HCT116 (cell line): ENCODE results near the gene ART3. TPM values are rescaled to one million over a fixed set of nuclear protein-coding genes. Genes with fewer than 3 reads are reported as not detected.

Source experiments
- ATAC-seq: fragments of 200-7000 bp; cut with Tn5 transposase; 2 replicates; pipeline ENCODE4 v1.9.1; 2020; ENCODE audit warnings: mild to moderate bottlenecking, moderate library complexity
- BruUV-seq: library from RNA; stranded (reverse); fragments of 400-500 nt; replicated peaks from 2 replicates; lab custom pipeline; 2021; lab: Mats Ljungman, UMichigan
- CTCF ChIA-PET: fragments of 300-600 bp; sonication (Branson Sonifier 250); formaldehyde crosslinking; loops from one replicate; lab custom pipeline; 2021; ENCODE audit warnings: antibody characterized with exemption; lab: Charles Lee
- POLR2A ChIA-PET: fragments of 300-600, 350-600 bp; sonication (Branson Sonifier 250); formaldehyde crosslinking; loops from one replicate; lab custom pipeline; 2021; ENCODE audit warnings: antibody characterized with exemption; lab: Charles Lee
- RAD21 ChIA-PET, 2 experiments: fragments of 300-600 bp; sonication (Branson Sonifier 250); formaldehyde crosslinking; loops; one replicate each; lab custom pipeline; 2023; ENCODE audit warnings: low total read pairs in 2 of 2; ENCODE audit not compliant: uncharacterized antibody in 2 of 2, unreplicated experiment in 2 of 2, low non-redundant PET in 1 of 2; lab: Charles Lee
- DNase-seq: peaks from one replicate; pipeline ENCODE4 v3.0.0-alpha.2; 2010; ENCODE audit warnings: low read depth, low spot score
- H2AFZ ChIP-seq: fragments of 200-600 bp; shearing (Covaris generic), sonication (generic); 2 replicates; pipeline ENCODE4 v1.6.1; 2017; ENCODE audit warnings: low read depth, mixed run types, mixed read lengths, antibody characterized with exemption, low read length; ENCODE audit not compliant: poor library complexity, severe bottlenecking
- H3K27ac ChIP-seq: 2 replicates; pipeline ENCODE4 v1.5.1; 2012; ENCODE audit warnings: low read depth, low read length
- H3K27me3 ChIP-seq: fragments of 200-600 bp; sonication (generic); 2 replicates; pipeline ENCODE4 v1.6.1; 2016; ENCODE audit warnings: mixed run types, low read length, mixed read lengths; ENCODE audit not compliant: insufficient read depth
- H3K36me3 ChIP-seq, 2 experiments: fragments of 200-500 bp in 1 of 2; fragments of 200-600 bp in 1 of 2; sonication (Bioruptor generic) in 1 of 2; sonication (generic) in 1 of 2; 2 replicates each; pipeline versions ENCODE4 v1.5.1 to v1.6.1; 2014 to 2016; ENCODE audit warnings: low read length in 2 of 2, inconsistent platforms in 1 of 2, mixed read lengths in 1 of 2, mixed run types in 1 of 2; ENCODE audit not compliant: insufficient read depth in 2 of 2, control insufficient read depth in 1 of 2
- H3K4me1 ChIP-seq, 2 experiments: fragments of 200-600 bp in 1 of 2; sonication (generic) in 1 of 2; 2 replicates each; pipeline versions ENCODE4 v1.5.1 to v1.6.1; 2012 to 2017; ENCODE audit warnings: low read length in 2 of 2, inconsistent platforms in 1 of 2, mild to moderate bottlenecking in 1 of 2, mixed read lengths in 1 of 2, mixed run types in 1 of 2, moderate library complexity in 1 of 2; ENCODE audit not compliant: insufficient read depth in 2 of 2, control insufficient read depth in 1 of 2
- H3K4me2 ChIP-seq: fragments of 200-600 bp; sonication (generic); 2 replicates; pipeline ENCODE4 v1.6.1; 2017; ENCODE audit warnings: mixed run types, low read length, mixed read lengths
- H3K4me3 ChIP-seq, 2 experiments: fragments of 200-600 bp in 1 of 2; sonication (generic) in 1 of 2; replicated peaks in 1 of 2; 2 replicates each; pipeline ENCODE4 v1.5.1; 2011 to 2016; ENCODE audit warnings: low read length in 2 of 2, control low read depth in 1 of 2, low read depth in 1 of 2, mild to moderate bottlenecking in 1 of 2, mixed read lengths in 1 of 2, mixed run types in 1 of 2
- H3K79me2 ChIP-seq: fragments of 200-600 bp; sonication (generic); 2 replicates; pipeline ENCODE4 v1.6.1; 2017; ENCODE audit warnings: mild to moderate bottlenecking, mixed run types, low read length, moderate library complexity, mixed read lengths; ENCODE audit not compliant: insufficient read depth
- H3K9ac ChIP-seq: fragments of 200-600 bp; sonication (generic); 2 replicates; pipeline ENCODE4 v1.6.1; 2016; ENCODE audit warnings: low read length, mixed read lengths
- H3K9me2 ChIP-seq: fragments of 200-600 bp; sonication (generic), shearing (Covaris generic); 2 replicates; pipeline ENCODE4 v1.6.1; 2017; ENCODE audit warnings: mixed run types, mild to moderate bottlenecking, moderate library complexity; ENCODE audit not compliant: insufficient read depth
- H3K9me3 ChIP-seq, 2 experiments: fragments of 200-500 bp in 1 of 2; fragments of 200-600 bp in 1 of 2; sonication (Bioruptor generic) in 1 of 2; sonication (generic) in 1 of 2; 2 replicates each; pipeline ENCODE4 v1.6.1; 2014 to 2017; ENCODE audit warnings: low read length in 2 of 2, mixed read lengths in 2 of 2, inconsistent platforms in 1 of 2, low read depth in 1 of 2, mild to moderate bottlenecking in 1 of 2, mixed run types in 1 of 2, moderate library complexity in 1 of 2; ENCODE audit not compliant: control insufficient read depth in 1 of 2, insufficient read depth in 1 of 2
- H4K20me1 ChIP-seq: fragments of 200-600 bp; sonication (generic), shearing (Covaris generic); 2 replicates; pipeline ENCODE4 v1.6.1; 2017; ENCODE audit warnings: mixed run types, mild to moderate bottlenecking, moderate library complexity; ENCODE audit not compliant: insufficient read depth
- CEBPB ChIP-seq: IDR thresholded peaks from 2 replicates; pipeline ENCODE4 v1.6.1; 2012; ENCODE audit warnings: low read depth
- CTCF ChIP-seq, 3 experiments: fragments of 200-600 bp in 1 of 3; sonication (generic) in 1 of 3; IDR thresholded peaks in 2 of 3; conservative IDR thresholded peaks in 1 of 3; 2 replicates each; pipeline ENCODE4 v1.5.1; 2012 to 2017; ENCODE audit warnings: low read depth in 2 of 3, low read length in 2 of 3, antibody characterized with exemption in 1 of 3, borderline replicate concordance in 1 of 3, control low read depth in 1 of 3, mild to moderate bottlenecking in 1 of 3, mixed read lengths in 1 of 3, mixed run types in 1 of 3, moderate library complexity in 1 of 3; ENCODE audit not compliant: insufficient read depth in 1 of 3
- EZH2 ChIP-seq: fragments of 200-600 bp; sonication (generic); IDR thresholded peaks from 2 replicates; pipeline ENCODE4 v1.6.1; 2017; ENCODE audit warnings: antibody characterized with exemption, mixed run types
- EZH2phosphoT487 ChIP-seq: fragments of 200-600 bp; IDR thresholded peaks from 2 replicates; pipeline ENCODE4 v1.6.1; 2018; ENCODE audit warnings: antibody characterized with exemption, borderline replicate concordance
- FOSL1 ChIP-seq: IDR thresholded peaks from 2 replicates; pipeline ENCODE4 v1.6.1; 2012; ENCODE audit warnings: low read depth
- POLR2A ChIP-seq: IDR thresholded peaks from 2 replicates; pipeline ENCODE4 v1.7.0; 2011; ENCODE audit warnings: borderline replicate concordance; ENCODE audit not compliant: insufficient read depth, insufficient read length; ENCODE audit errors: extremely low read depth
- POLR2AphosphoS5 ChIP-seq: IDR thresholded peaks from 2 replicates; pipeline ENCODE4 v1.6.1; 2011; ENCODE audit warnings: mild to moderate bottlenecking, low read depth, low read length, moderate library complexity
- RAD21 ChIP-seq: IDR thresholded peaks from 2 replicates; pipeline ENCODE4 v1.6.1; 2012; ENCODE audit warnings: low read depth, mild to moderate bottlenecking
- REST ChIP-seq: IDR thresholded peaks from 2 replicates; pipeline ENCODE4 v1.6.1; 2012; ENCODE audit warnings: low read depth
- SP1 ChIP-seq: IDR thresholded peaks from 2 replicates; pipeline ENCODE4 v1.6.1; 2012; ENCODE audit warnings: low read depth
- SRF ChIP-seq: IDR thresholded peaks from 2 replicates; pipeline ENCODE4 v1.6.1; 2012; ENCODE audit warnings: low read depth
- TCF7L2 ChIP-seq: IDR thresholded peaks from 2 replicates; pipeline ENCODE4 v1.7.0; 2011; ENCODE audit warnings: borderline replicate concordance, inconsistent platforms; ENCODE audit not compliant: insufficient read depth, insufficient read length; ENCODE audit errors: extremely low read depth
- YY1 ChIP-seq: IDR thresholded peaks from 2 replicates; pipeline ENCODE4 v1.6.1; 2011; ENCODE audit warnings: low read length, low read depth, moderate library complexity, mild to moderate bottlenecking; ENCODE audit not compliant: insufficient replicate concordance; ENCODE audit errors: extremely low read depth
- ZFX ChIP-seq: fragments of 450-650 bp; IDR thresholded peaks from 2 replicates; pipeline ENCODE4 v1.6.1; 2017
- intact Hi-C: fragments of 100-400 bp; cut with micrococcal nuclease; formaldehyde crosslinking; loops from 2 replicates; pipeline ENCODE4 v1.10.0; 2022
- total RNA-seq: library from RNA; stranded (reverse); gene quantifications from one replicate; pipeline ENCODE4 v1.2.1, GENCODE V29; 2021; ENCODE audit not compliant: unreplicated experiment
- TF ChIP-seq, protein P1 (sequence below): IDR thresholded peaks from 2 replicates; pipeline ENCODE4 v1.6.1; 2012

Gene ART3
- total RNA-seq, 1 experiment from 2014 or later = not detected

DNA sequence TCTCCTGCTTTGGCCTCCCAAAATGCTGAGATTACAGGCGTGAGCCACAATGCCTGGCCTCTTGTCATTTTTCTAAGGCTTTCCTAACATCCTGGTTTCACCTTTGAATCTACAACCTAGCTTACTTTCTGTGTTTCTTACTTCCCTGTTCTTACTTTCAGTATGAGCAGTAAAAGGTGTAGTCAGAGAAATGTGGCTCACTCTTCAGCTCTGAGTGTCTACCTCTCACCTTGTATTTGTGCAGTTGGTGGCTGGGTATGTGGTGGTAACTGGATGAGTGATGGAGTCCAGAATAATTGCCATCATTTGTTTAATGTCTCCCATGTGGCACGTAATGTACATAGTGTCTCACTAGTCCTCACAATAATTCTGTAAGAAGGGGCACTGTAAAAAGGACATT lies 19.5 kb upstream of the ART3 start:
- Histone ChIP-seq H3K27ac (no peak overlapping the region), H2AFZ (no peak overlapping the region)
- TF ChIP-seq RAD21 = no peak
- TF ChIP-seq FOSL1 = no peak
- no peak for TF ChIP-seq REST
- no peak for TF ChIP-seq CTCF (IDR thresholded peaks at IDR 0.05 in 2 of 3, conservative IDR thresholded peaks at IDR 0.05 in 1 of 3; ENCODE audit: borderline replicate concordance in 1 of 3, insufficient read depth in 1 of 3, low read depth in 2 of 3, low read length in 2 of 3)
- TF ChIP-seq POLR2A = no peak
- no peak for TF ChIP-seq CEBPB
- no peak for TF ChIP-seq EZH2phosphoT487
- no peak for TF ChIP-seq EZH2
- TF ChIP-seq SRF = no peak
- TF ChIP-seq YY1 = no peak
- TF ChIP-seq SP1 = no peak
- TF ChIP-seq ZFX = no peak
- no peak for TF ChIP-seq TCF7L2
- TF ChIP-seq, protein P1, sequence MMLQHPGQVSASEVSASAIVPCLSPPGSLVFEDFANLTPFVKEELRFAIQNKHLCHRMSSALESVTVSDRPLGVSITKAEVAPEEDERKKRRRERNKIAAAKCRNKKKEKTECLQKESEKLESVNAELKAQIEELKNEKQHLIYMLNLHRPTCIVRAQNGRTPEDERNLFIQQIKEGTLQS = no peak
- no peak for TF ChIP-seq POLR2AphosphoS5
- TF ChIP-seq, all 23 proteins: peak for 0
- no peaks in the 10 kb centered on the region for H3K36me3 ChIP-seq
- no peak overlapping the region for H3K4me3 ChIP-seq
- H4K20me1 ChIP-seq = no peaks in the 10 kb centered on the region
- H3K79me2 ChIP-seq = no peaks in the 10 kb centered on the region
- intact Hi-C loops = no loop called here
- ATAC-seq = no peak
- no peaks in the 10 kb centered on the region for H3K9me3 ChIP-seq
- ChIA-PET POLR2A (no interaction called here), CTCF (interaction anchor here (1.5 kb wide), 1 partner anchor 59 kb away, joined by 7 read pairs; no protein-coding TSS in a partner anchor), RAD21 (no interaction called here)
- H3K9ac ChIP-seq = no peak overlapping the region
- no peak overlapping the region for H3K4me2 ChIP-seq
- no peaks in the 10 kb centered on the region for H3K4me1 ChIP-seq
- no peaks in the 10 kb centered on the region for H3K9me2 ChIP-seq
- BruUV-seq = no TSS peak
- H3K27me3 ChIP-seq = peaks cover 19% of the 10 kb centered on the region; the same call in 1 of the 2 replicates
- DNase-seq = no peak
